HG03159 (cell line): Measurements from ENCODE around the gene TRIM74.
"Not testable (repeated sequence)": the region's sequence is repeated elsewhere in the genome, so short reads cannot be mapped to it uniquely, and the experiment has no call there.

Experiments
- ATAC-seq: cut with Tn5 transposase; IDR thresholded peaks from one replicate; pipeline ENCODE4 v1.9.1; 2021; ENCODE audit warnings: mild to moderate bottlenecking, moderate library complexity; ENCODE audit not compliant: unreplicated experiment

The TRIM74 gene

DNA sequence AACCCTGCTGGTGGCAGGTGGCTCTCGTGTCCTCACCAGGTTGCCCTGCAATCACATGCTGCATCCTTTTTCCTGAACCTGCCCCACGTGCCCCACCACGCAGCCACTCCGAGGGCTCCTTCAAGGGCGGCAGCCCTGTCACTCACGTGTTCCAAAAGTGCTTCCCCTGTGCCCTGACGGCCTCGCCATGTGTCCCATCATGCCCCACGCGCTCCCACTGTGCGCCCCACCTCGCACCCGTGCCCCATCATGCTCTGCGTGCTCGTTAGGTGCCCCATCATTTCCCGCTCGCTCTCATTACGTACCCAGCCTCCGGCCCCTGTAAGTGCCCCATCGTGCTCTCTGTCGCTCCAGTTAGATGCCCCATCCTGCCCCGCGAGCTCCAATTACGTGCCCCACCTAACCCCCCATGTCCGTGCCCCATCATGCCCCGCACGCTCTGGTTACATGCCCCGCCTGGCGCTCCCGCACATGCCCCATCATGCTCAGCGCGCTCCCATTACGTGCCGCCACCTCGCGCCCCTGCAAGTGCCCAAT, at the start of gene TRIM74:
TRIM74 (minus strand) TSS at position 487 of the 537 bp plus-strand sequence. CDS start 3,309 bp downstream, outside the sequence.
- ATAC-seq: not testable (repeated sequence)

DNA sequence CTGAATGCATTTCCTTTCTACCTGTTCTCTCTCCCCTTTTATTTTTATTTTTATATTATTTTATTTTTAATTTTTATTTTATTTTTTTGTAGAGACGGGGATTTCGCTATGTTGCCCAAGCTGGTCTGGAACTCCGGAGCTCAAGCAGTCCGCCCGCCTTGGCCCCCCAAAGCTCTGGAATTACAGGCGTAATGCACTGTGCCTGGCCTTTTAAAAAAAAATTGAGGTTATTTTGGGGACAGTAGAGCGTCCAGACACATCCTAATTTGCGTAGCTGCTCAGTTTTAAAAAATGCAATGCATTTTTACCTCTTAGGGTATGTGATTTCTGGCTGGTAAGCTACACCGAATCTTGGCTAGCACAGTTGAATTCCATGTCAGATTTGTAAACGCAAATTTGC, 37.2 kb upstream of the TRIM74 start:
- ATAC-seq: not testable (repeated sequence)

DNA sequence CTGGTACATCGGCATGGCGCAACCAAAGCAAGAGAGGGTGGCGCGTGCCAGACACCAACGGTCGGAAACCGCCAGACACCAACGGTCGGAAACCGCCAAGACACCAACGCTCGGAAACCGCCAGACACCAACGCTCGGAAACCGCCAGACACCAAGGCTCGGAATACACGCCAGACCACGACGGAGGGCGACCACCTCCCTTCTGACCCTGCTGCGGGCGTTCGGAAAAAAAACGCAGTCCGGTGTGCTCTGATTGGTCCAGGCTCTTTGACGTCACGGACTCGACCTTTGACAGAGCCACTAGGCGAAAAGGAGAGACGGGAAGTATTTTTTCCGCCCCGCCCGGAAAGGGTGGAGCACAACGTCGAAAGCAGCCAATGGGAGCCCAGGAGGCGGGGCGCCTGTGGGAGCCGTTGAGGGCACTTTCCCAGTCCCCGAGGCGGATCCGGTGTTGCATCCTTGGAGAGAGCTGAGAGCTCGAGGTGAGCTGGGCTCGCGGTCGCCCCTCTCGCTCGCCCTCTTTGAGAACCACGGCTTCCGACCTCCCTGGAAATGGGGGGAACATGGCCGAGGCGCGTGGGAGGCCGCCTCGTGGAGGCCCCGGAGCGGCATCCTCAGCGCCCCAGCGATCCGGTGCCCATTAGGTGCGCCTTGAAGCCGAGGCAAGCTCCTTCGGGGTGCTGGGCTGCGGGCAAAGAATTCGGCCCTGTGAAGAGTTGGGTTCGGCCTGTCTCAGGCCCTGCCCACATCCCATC, 36.6 kb upstream of the TRIM74 start:
- ATAC-seq: peak; percentile 88

DNA sequence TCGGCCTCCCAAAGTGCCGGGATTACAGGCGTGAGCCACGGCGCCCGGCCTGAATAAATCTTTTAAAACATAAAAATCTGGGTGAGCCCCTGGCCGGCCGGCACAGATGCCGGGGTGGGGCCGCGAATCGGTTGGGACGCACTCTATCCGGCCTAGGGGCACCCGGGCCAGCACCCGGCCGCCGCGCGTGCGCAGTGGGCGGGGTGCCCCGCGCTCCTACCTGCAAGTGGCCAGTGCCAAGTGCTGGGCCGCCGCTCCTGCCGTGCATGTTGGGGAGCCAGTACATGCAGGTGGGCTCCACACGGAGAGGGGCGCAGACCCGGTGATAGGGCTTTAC, 36.1 kb upstream of the TRIM74 start:
- ATAC-seq: peak; percentile 76

DNA sequence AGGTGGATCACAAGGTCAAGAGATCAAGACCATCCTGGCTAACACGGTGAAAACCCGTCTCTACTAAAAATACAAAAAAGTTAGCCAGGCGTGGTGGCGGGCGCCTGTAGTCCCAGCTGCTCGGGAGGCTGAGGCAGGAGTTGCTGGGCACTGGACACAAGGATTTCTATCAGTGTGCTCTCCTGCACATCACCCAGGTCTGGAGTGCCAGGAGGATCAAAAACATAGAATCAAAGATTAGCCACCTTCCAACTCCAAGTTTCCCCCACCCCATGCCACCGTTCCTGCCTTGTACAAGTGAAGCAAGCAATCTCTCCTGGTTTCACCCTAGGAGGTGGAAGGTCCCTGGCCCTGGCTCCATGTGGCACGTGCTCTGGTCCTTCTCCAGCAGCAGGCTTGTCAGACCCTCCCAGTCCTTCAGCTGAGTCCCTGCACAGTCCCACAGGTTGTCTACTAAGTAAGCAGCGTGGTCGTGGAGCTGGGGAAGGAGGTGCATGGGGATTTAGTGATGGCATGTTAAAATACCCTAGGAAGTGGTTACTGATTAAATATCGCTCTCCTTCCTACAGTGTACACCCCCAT, 28.7 kb upstream of the TRIM74 start:
- not testable (repeated sequence) for ATAC-seq

DNA sequence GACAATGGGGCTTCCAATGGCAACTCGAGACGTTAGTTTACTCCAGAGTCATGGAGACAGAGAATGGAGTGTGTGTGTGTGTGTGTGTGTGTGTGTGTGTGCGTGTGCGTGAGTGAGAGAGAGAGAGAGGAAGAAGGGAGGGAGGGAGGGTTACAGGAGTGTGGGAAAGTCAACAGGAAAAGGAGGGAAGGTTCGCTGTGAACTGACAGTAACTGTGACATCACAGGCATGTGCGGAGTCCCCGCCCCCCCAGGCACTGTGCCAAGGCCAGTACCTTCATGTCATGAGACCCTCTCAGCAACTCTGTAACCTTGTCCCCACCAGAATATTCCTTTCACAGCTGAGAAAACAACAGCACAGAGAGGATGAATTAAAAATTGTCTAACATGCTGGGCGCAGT, 28.2 kb upstream of the TRIM74 start:
- ATAC-seq: not testable (repeated sequence)

DNA sequence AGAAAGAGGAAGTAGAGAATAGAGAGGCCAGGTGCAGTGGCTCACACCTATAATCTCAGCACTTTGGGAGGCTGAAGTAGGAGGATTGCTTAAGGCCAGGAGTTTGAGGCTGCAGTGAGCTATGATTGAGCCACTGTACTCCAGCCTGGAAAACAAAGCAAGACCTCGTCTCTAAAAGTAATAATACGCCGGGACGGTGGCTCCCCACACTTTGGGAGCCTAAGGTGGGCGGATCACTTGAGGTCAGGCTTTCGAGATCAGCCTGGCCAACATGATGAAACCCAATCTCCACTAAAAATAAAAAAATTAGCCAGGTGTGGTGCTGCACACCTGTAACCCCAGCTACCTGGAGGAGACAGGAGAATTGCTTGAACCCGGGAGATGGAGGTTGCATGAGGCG, 26.2 kb upstream of the TRIM74 start:
- ATAC-seq: not testable (repeated sequence)

DNA sequence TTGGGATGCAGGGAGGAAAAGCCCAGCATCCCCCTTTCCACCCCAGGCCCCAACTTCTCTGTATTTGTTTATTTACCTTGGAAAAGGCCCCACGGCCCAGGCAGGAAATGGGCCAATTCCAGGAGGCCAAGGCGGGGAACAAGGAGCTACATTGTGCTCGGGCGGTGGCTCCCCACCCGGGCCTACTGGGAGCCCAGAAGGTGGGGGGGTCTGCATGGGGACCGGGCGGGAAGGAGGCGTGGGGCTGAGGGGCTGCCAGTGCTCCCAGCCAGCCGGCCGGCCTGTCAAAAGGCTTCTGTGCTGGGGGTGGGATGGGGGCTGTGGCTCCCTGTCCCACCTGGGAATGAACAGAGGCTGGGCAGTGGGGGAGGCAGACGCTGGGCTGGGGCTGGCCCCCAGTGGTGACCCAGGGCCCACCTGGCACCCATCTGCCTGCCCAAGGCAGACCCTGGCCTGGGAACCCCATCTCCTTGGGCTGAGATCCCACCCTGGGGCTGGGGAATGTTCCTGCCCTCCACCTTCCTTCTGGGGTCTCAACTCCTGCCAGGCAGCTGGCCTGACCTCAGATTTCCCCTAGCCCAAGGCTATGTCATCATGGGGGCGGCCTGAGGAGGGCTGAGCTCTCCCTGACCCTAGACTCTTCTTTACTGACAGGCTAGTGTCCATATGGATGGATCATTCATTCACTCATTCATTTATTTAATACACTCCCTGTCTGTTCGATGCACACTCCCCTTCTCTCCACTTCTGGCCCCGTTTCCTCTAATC, 21.1 kb upstream of the TRIM74 start:
- not testable (repeated sequence) for ATAC-seq

DNA sequence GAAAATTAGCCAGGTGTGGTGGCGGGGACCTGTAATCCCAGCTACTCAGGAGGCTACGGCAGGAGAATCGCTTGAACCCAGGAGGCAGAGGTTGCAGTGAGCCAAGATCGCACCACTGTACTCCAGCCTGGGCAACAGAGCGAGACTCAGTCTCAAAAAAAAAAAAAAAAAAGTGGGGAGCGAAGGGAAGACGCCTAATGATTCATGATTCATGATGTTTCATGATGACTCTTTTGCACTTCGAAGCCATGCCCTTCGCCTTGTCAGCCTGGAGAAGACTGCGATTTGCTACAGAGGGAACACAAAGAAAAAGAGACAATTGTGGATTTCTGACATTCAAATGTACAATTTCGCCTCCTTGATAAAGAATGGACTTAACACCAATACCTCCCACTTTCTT, 12.8 kb upstream of the TRIM74 start:
- ATAC-seq: not testable (repeated sequence)

DNA sequence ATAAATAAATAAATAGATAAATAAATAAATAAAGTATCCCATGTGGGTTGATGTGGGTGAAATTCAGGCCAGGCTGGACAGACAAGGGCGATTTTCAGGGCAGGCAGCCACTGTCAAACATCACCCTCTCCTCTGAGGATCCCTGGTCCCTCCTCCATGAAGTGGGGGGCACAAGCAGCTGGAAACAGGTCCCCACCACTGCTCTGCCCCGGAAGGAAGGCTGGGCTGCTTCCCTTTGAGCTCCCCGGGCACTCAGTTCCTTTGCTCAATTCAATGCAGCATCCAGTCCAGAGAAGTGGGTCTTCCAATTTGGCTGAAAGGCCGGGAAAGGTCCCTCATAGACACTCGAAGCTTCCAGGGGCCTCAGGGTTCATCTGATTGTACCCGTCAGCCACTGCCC, 11.1 kb upstream of the TRIM74 start:
- not testable (repeated sequence) for ATAC-seq

DNA sequence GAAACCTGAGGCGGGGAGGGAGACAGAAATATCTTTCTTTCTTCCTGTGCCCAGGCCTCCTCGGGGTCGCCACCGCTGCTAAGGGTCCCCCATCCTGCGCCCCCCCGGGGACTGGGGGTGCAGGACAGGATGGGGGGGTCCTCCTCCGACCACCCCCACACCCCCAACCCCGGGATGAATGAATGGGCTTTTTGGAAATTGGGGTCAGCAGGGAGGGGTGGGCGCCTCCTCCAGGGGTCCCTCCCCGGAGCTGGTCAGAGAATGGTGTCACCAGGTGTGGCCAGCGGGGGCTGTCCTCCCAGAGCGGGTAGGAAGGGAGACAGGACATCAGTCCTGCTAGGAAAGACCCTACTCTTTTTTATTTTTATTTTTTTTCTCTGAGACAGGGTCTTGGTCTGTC, 7.2 kb upstream of the TRIM74 start:
- ATAC-seq: not testable (repeated sequence)

DNA sequence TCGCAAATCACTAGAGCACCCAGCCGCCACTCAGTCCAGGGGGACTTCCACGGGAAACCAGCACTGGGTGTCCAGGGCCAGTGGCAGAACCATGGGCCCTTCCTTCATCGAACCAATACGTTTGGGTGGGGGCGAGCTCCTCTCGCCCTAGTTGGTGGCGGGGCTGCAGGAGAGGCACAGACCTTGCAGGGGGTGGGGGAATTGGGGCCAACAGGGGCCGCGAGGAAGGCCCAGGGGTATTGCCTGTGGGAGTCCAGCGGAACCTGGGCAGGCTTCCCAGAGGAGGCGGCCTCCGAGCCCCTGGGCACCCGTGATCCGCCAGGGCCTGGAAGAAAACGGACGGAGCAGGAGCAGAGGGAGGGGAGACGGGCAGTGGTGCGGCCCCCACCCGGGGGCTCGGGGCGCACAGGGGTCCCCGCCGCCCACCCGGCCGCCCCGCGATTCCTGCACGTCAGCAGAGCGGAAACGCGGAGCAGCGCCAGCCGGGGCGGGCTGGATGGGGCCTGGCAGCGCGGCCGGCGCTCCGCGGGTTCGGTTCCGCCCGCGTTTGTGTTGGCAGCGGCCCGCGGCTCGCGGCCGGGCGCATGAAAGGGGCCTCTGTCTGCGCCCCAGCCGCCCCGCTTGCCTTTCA, 6.5 kb upstream of the TRIM74 start:
- ATAC-seq: not testable (repeated sequence)

DNA sequence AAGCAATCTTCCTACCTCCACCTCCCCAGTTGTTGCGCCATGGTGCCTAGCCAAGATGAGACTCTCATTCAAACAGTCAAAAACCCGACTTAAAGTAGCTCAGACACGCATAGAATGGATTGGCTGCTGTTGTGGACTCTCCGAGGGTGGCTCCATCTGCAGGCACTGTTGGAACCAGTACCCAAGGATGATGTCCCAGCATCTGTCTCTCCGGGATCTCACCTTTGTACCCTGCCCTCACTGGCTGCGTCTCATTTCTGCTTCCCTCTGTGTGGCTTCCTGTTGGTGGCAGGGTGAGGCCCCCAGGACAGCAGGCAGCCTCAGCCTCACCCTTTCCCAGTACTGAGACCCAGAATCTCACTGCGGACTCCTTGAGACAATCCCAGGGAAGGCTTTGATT, 5.5 kb upstream of the TRIM74 start:
- ATAC-seq: not testable (repeated sequence)

DNA sequence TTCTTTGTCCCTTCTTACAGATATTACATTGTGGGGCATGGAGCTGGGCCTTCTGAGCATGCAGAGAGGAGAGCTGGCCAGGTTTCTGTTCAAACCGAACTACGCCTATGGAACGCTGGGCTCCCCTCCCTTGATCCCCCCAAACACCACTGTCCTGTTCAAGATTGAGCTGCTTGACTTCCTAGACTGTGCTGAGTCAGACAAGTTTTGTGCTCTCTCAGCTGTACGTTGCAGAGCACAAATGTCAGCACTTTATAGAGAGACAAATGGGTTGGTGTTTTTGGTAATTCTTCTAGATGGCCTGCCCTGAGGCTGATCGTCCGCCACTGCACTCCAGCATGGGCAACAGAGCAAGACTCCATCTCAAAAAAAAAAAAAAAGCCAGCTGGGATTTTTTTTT, 2.2 kb upstream of the TRIM74 start:
- not testable (repeated sequence) for ATAC-seq

DNA sequence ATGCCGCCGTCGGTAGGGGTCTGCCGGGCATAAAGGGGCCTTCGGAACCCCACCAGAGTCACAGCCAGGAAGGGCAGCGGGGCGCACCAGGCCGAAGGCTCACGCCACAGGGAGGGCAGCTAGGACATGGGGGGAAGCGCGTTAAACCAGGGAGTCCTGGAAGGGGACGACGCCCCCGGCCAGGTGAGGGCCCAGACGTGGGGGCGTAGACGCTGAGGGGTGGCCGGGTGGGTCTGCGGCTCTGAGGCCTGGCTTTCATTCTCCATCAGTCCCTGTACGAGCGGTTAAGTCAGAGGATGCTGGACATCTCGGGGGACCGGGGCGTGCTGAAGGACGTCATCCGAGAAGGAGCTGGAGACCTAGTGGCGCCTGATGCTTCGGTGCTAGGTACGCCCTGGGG, 422 bp upstream of the TRIM74 start:
- ATAC-seq: not testable (repeated sequence)

DNA sequence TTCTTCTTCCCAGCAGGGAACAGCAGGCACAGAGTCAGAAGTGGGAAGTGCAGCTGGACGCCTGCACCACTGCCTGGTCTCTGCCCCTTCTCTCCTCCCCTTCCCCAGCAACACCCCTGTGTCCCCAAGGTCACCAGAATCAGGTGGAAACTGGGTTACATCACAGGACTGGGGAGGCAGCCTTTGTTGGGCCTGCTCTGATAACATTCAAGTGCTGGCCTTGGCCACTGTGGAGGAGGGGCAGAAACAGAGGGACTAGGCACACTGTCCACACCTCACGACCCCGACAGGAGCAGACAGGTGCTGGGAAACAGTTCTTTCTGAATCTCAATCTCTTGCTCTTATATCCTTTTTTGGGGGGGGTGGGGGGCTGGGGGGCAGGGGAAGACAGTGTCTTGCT, 2.4 kb downstream of the TRIM74 start:
- ATAC-seq: not testable (repeated sequence)

DNA sequence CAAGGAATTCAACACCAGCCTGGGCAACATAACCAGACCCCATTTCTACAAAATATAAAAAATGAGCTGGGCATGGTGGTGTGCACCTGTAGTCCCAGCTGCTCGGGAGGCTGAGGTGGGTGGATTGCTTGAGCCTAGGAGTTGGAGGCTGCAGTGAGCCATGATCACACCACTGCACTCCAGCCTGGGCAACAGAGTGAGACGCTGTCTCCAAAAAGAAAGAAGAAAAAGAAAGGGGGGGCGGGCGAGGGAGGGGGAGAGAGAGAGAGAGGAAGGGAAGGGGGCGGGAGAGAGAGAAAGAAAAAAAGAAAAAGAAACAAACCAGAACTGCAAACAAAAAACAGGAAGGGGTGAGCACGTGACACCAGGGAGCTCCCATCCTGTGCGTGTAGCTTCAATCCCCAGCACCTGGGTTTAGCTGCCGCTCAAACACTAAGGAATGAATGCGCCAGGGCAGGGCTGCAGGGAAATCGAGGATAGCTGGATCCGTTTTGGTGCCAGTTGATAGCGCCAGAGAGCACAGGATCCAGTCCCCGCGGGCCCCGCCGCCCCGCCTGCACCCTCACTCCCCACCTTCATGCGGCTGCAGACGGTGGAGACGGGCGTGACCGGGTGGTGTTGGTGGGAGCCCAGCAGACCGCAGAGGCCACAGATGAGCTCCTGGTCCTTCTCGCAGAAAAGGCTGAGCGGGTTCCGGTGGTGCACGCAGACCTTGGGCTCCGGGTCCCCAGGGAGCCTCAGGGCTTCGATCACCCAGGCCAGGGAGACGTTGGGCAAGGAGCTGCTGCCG, 3.9 kb downstream of the TRIM74 start:
- ATAC-seq: not testable (repeated sequence)

DNA sequence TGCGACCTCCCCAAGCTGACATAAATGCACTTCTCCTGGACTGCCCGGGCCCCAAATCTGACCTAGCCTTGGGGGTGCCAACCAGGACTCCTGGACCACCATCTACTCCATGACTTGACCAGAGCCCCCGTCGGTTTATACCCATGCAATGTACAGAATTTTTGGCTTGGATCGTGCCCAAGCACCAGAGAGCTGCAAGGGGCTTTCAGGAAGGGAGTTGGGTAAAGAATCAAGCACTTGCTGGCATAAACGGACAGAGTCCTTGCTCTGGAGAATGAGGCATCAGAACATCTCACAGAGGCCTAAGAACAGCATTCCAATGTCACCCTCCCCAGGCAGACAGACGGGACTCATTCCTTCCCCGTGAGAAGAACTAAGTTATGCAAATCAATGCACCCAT, 6.2 kb downstream of the TRIM74 start:
- ATAC-seq: not testable (repeated sequence)

DNA sequence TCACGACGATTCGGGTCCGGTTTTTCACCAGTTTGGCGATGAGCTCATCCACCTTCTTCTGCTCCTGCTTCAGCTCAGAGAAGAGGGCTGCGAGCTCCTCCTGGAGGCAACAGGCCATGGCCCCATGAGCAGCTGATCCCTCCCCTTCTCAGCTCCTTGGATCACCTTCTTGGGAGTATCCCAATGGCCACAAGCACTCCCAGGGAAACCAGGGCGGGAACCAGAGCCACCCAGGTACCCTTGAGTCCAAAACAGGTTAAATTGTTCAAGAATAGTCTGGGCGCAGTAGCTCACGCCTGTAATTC, 8.0 kb downstream of the TRIM74 start:
- ATAC-seq: not testable (repeated sequence)

DNA sequence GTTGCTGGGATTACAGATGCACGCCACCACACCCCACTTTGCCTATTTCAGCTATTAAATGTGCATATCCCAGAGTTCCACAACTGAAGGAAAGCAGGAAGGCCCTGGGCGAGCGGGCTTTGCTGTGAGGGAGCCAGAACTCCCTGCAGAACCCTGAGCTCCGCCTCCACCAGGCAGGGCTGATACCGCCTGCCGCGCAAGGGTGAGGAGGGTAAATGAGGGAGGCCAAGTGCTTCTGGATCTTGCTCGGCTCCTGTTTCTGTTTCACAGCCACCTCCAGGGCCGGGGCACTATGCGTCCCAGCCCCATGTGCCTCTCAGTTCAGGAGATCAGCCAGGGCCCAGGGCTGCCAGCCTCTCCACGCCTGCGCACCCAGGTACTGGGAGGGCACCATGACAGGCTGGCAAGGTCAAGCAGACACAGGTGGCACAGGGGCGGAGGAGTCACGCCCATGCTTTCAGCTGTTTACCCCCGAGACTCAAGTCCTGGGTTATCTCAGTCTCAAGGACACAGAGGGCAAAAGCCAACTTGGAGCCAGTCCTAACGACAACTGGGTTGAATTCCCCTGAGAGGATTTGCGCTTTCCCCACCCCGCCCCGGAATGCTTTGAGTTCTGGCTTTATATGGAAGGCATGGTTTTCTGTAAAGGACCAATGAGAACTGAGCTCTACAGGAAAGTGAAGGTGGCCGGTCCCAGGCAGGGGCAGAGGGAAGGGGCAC, 8.5 kb downstream of the TRIM74 start:
- ATAC-seq: not testable (repeated sequence)
